Measurements from ENCODE around the gene SAMD3.

Gene SAMD3

GRCh38 chr6:130229645-130230044 lies 6.9 kb upstream of the SAMD3 start:
- no peaks in the 10 kb centered on the region for H3K36me3 ChIP-seq (ENCODE audit: insufficient read depth)
- H3K4me3 ChIP-seq (IDR thresholded peaks at IDR 0.05; ENCODE audit: insufficient read depth, low read depth, low read length): no peak overlapping the region
- no peaks in the 10 kb centered on the region for H3K27me3 ChIP-seq (ENCODE audit: insufficient read depth, low read depth)
- TF ChIP-seq, protein P1, sequence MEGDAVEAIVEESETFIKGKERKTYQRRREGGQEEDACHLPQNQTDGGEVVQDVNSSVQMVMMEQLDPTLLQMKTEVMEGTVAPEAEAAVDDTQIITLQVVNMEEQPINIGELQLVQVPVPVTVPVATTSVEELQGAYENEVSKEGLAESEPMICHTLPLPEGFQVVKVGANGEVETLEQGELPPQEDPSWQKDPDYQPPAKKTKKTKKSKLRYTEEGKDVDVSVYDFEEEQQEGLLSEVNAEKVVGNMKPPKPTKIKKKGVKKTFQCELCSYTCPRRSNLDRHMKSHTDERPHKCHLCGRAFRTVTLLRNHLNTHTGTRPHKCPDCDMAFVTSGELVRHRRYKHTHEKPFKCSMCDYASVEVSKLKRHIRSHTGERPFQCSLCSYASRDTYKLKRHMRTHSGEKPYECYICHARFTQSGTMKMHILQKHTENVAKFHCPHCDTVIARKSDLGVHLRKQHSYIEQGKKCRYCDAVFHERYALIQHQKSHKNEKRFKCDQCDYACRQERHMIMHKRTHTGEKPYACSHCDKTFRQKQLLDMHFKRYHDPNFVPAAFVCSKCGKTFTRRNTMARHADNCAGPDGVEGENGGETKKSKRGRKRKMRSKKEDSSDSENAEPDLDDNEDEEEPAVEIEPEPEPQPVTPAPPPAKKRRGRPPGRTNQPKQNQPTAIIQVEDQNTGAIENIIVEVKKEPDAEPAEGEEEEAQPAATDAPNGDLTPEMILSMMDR (conservative IDR thresholded peaks at IDR 0.05; ENCODE audit: low read depth, low read length): no peak
- H3K4me1 ChIP-seq (ENCODE audit: low read depth, poor library complexity, severe bottlenecking): no peaks in the 10 kb centered on the region
- no peak overlapping the region for H3K27ac ChIP-seq
- H2AFZ ChIP-seq (ENCODE audit: low read depth): no peak overlapping the region
- H3K79me2 ChIP-seq (ENCODE audit: insufficient read depth, low read depth): no peaks in the 10 kb centered on the region
- no peak overlapping the region for H3K9ac ChIP-seq
- no peak overlapping the region for H3K4me2 ChIP-seq
- H4K20me1 ChIP-seq (ENCODE audit: insufficient read depth): no peaks in the 10 kb centered on the region

DNA sequence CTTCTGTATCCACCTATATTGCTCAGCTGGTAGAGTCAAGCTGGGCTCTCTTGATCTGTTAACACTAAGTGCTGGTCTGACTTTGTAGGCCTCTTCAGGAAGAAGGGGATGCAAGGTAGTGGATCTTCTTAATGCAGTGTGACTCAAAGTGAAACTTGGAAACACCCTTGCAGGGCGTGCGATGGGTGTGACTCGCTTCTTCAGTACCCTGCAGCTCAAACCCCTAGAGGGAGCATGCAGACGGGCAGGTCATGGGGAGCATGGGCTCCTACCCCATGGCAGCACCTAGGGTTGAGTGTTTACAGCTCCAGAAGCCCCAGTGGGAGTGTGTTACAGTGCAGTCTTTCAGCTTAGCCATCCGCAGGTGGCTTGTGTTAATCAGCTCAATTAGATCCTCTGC lies 757 bp upstream of the SAMD3 start:
- no peak overlapping the region for H3K4me3 ChIP-seq (IDR thresholded peaks at IDR 0.05; ENCODE audit: insufficient read depth, low read depth, low read length)
- H3K4me2 ChIP-seq: peak overlapping the region; percentile 37; the same call in 1 of the 2 replicates
- no peaks in the 10 kb centered on the region for H3K27me3 ChIP-seq (ENCODE audit: insufficient read depth, low read depth)
- peaks cover 12% of the 10 kb centered on the region for H3K4me1 ChIP-seq (ENCODE audit: low read depth, poor library complexity, severe bottlenecking)
- H4K20me1 ChIP-seq (ENCODE audit: insufficient read depth): no peaks in the 10 kb centered on the region
- H2AFZ ChIP-seq (ENCODE audit: low read depth): 0 out of 2 replicates have a peak overlapping the region, but pooled peaks have one; percentile 25
- no peak overlapping the region; the same call in 1 of the 2 replicates for H3K27ac ChIP-seq
- TF ChIP-seq, protein P1 (conservative IDR thresholded peaks at IDR 0.05; ENCODE audit: low read depth, low read length): peak; percentile 40; the same call in 1 of the 2 replicates
- no peaks in the 10 kb centered on the region for H3K79me2 ChIP-seq (ENCODE audit: insufficient read depth, low read depth)
- no peaks in the 10 kb centered on the region for H3K36me3 ChIP-seq (ENCODE audit: insufficient read depth)
- no peak overlapping the region for H3K9ac ChIP-seq

DNA sequence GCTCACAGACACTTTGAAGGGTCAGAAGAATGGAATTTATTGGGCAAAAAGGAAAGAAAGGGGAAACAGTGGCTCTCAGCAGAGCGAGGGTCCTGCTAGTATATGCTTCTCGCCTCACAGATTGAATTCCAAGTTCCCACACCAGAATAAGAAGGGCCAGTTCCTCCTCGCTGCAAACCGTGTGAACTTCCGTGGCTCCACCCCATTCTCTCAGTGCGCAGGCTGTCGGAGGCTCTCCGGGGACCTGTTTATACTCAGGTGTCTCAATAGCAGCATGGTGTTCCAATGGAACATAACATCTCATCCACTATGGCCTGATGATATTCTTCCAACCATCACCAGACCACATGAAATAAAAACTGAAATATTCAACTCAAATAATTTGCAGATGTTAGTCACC lies 4.6 kb downstream of the SAMD3 start:
- Histone ChIP-seq H3K4me2 (no peak overlapping the region), H3K4me1 (ENCODE audit: low read depth, poor library complexity, severe bottlenecking) (peaks cover 6% of the 10 kb centered on the region), H3K9ac (no peak overlapping the region), H3K36me3 (ENCODE audit: insufficient read depth) (no peaks in the 10 kb centered on the region), H3K4me3 (IDR thresholded peaks at IDR 0.05; ENCODE audit: insufficient read depth, low read depth, low read length) (no peak overlapping the region), H3K27ac (no peak overlapping the region), H2AFZ (ENCODE audit: low read depth) (no peak overlapping the region), H4K20me1 (ENCODE audit: insufficient read depth) (no peaks in the 10 kb centered on the region), H3K79me2 (ENCODE audit: insufficient read depth, low read depth) (no peaks in the 10 kb centered on the region), H3K27me3 (ENCODE audit: insufficient read depth, low read depth) (no peaks in the 10 kb centered on the region)
- TF ChIP-seq, protein P1 (conservative IDR thresholded peaks at IDR 0.05; ENCODE audit: low read depth, low read length): no peak

GRCh38 chr6:130216620-130217019 lies 6.1 kb downstream of the SAMD3 start:
- no peaks in the 10 kb centered on the region for H4K20me1 ChIP-seq (ENCODE audit: insufficient read depth)
- no peaks in the 10 kb centered on the region for H3K36me3 ChIP-seq (ENCODE audit: insufficient read depth)
- no peaks in the 10 kb centered on the region for H3K79me2 ChIP-seq (ENCODE audit: insufficient read depth, low read depth)
- no peak overlapping the region for H3K4me3 ChIP-seq (IDR thresholded peaks at IDR 0.05; ENCODE audit: insufficient read depth, low read depth, low read length)
- H3K27me3 ChIP-seq (ENCODE audit: insufficient read depth, low read depth): no peaks in the 10 kb centered on the region
- no peaks in the 10 kb centered on the region for H3K4me1 ChIP-seq (ENCODE audit: low read depth, poor library complexity, severe bottlenecking)
- no peak overlapping the region for H3K4me2 ChIP-seq
- no peak overlapping the region for H2AFZ ChIP-seq (ENCODE audit: low read depth)
- TF ChIP-seq, protein P1 (conservative IDR thresholded peaks at IDR 0.05; ENCODE audit: low read depth, low read length): no peak
- H3K27ac ChIP-seq: no peak overlapping the region
- H3K9ac ChIP-seq: no peak overlapping the region
